Measurements from ENCODE around the gene CYGB.

GRCh38 chr17:76548378-76549214, 11.1 kb upstream of the CYGB start:
- TF ChIP-seq POLR2A (IDR thresholded peaks at IDR 0.05; ENCODE audit: low read length) (no peak), GATA1 (IDR thresholded peaks at IDR 0.05; ENCODE audit: low read depth, low read length) (no peak)
